GM06990 (cell line): ENCODE data around the gene RBBP4.

ENCODE experiments used
- DNase-seq: peaks from one replicate; pipeline ENCODE4 v3.0.0-alpha.2; 2011; ENCODE audit not compliant: insufficient read length; ENCODE audit errors: extremely low read depth
- H3K27me3 ChIP-seq: replicated peaks from 2 replicates; pipeline ENCODE4 v1.6.0; 2011; ENCODE audit warnings: low read length; ENCODE audit not compliant: control insufficient read depth, insufficient read depth
- H3K36me3 ChIP-seq: 2 replicates; pipeline ENCODE4 v1.5.1; 2011; ENCODE audit warnings: low read length; ENCODE audit not compliant: control insufficient read depth, insufficient read depth
- H3K4me3 ChIP-seq: replicated peaks from 2 replicates; pipeline ENCODE4 v1.5.1; 2011; ENCODE audit warnings: low read depth, mild to moderate bottlenecking, control low read depth, low read length
- CTCF ChIP-seq: IDR thresholded peaks from 2 replicates; pipeline ENCODE4 v1.5.1; 2011; ENCODE audit warnings: low read length, control low read depth, mild to moderate bottlenecking, inconsistent platforms; ENCODE audit not compliant: insufficient read depth, poor library complexity, severe bottlenecking

The RBBP4 gene

GRCh38 chr1:32612189-32612881 is 38.7 kb upstream of the RBBP4 start:
- peak; percentile 32 for TF ChIP-seq CTCF
- peak; percentile 84 for DNase-seq
- Histone ChIP-seq H3K4me3 (peak overlapping the region; percentile 53), H3K27me3 (no peaks in the 10 kb centered on the region), H3K36me3 (no peaks in the 10 kb centered on the region)

- TF ChIP-seq CTCF = no peak
- H3K27me3 ChIP-seq = no peaks in the 10 kb centered on the region
- no peak overlapping the region for H3K4me3 ChIP-seq
- H3K36me3 ChIP-seq = no peaks in the 10 kb centered on the region
- no peak for DNase-seq
Measured at GRCh38 chr1:32613472-32613871, 37.5 kb upstream of the RBBP4 start.

GRCh38 chr1:32618673-32619221 is 32.3 kb upstream of the RBBP4 start:
- Histone ChIP-seq H3K4me3 (no peak overlapping the region), H3K27me3 (no peaks in the 10 kb centered on the region), H3K36me3 (0 out of 2 replicates have a peak, but pooled peaks cover 1% of the 10 kb centered on the region)
- no peak for DNase-seq
- TF ChIP-seq CTCF = no peak

- Histone ChIP-seq H3K36me3 (0 out of 2 replicates have a peak, but pooled peaks cover 1% of the 10 kb centered on the region), H3K4me3 (no peak overlapping the region), H3K27me3 (no peaks in the 10 kb centered on the region)
- no peak for TF ChIP-seq CTCF
- peak; percentile 59 for DNase-seq
Measured at GRCh38 chr1:32619701-32620485, 31.1 kb upstream of the RBBP4 start.

GRCh38 chr1:32622205-32622604 is 28.8 kb upstream of the RBBP4 start:
- Histone ChIP-seq H3K4me3 (no peak overlapping the region), H3K36me3 (0 out of 2 replicates have a peak, but pooled peaks cover 1% of the 10 kb centered on the region), H3K27me3 (no peaks in the 10 kb centered on the region)
- no peak for TF ChIP-seq CTCF
- DNase-seq = no peak
